H1 (cell line): ENCODE results near the gene KRIT1. TPM values are rescaled to one million over a fixed set of nuclear protein-coding genes. Genes with fewer than 3 reads are reported as not detected.

Experiments
- CTCF ChIA-PET: fragments of 300-600 bp; sonication (Branson Sonifier 250); formaldehyde crosslinking; loops from one replicate; lab custom pipeline; 2021; ENCODE audit not compliant: partially characterized antibody; lab: Charles Lee
- POLR2A ChIA-PET: fragments of 300-600 bp; sonication (Branson Sonifier 250); formaldehyde crosslinking; loops from one replicate; lab custom pipeline; 2021; ENCODE audit warnings: inconsistent platforms; ENCODE audit not compliant: partially characterized antibody; lab: Charles Lee
- DNase-seq, 2 experiments: peaks; one replicate each; pipeline versions ENCODE4 v3.0.0 to v3.0.0-alpha.2; 2010 to 2022; ENCODE audit warnings: low spot score in 2 of 2, low read depth in 1 of 2, mixed read lengths in 1 of 2
- FAIRE-seq: peaks from 2 replicates; lab custom pipeline; 2011; peaks lifted over from hg19 to GRCh38; lab: Jason Lieb, UNC
- H2AFZ ChIP-seq: 2 replicates; pipeline ENCODE4 v1.8.1; 2012; ENCODE audit warnings: low read length, inconsistent platforms
- H2AK5ac ChIP-seq: 2 replicates; pipeline ENCODE4 v1.6.1; 2013; ENCODE audit warnings: low read depth, low read length
- H2BK120ac ChIP-seq: replicated peaks from 2 replicates; pipeline ENCODE3; 2013; ENCODE audit warnings: low read depth, low read length, inconsistent platforms
- H2BK12ac ChIP-seq: 2 replicates; pipeline ENCODE4 v1.6.1; 2013; ENCODE audit warnings: low read depth, low read length
- H2BK15ac ChIP-seq: 2 replicates; pipeline ENCODE4 v1.6.1; 2013; ENCODE audit warnings: low read length
- H2BK20ac ChIP-seq: 2 replicates; pipeline ENCODE4 v1.6.1; 2013; ENCODE audit warnings: low read length
- H2BK5ac ChIP-seq: 2 replicates; pipeline ENCODE4 v1.6.1; 2013; ENCODE audit warnings: low read depth, low read length
- H3K14ac ChIP-seq: 2 replicates; pipeline ENCODE4 v1.6.1; 2013; ENCODE audit warnings: inconsistent platforms; ENCODE audit not compliant: insufficient read length
- H3K18ac ChIP-seq: 2 replicates; pipeline ENCODE4 v1.6.1; 2013; ENCODE audit warnings: low read length; ENCODE audit errors: extremely low read depth
- H3K23ac ChIP-seq: 2 replicates; pipeline ENCODE4 v1.6.1; 2013; ENCODE audit warnings: inconsistent platforms; ENCODE audit not compliant: insufficient read length
- H3K23me2 ChIP-seq: 2 replicates; pipeline ENCODE4 v1.6.1; 2013; ENCODE audit warnings: low read depth, low read length
- H3K27ac ChIP-seq: 2 replicates; pipeline ENCODE4 v1.6.1; 2011; ENCODE audit warnings: low read depth, low read length, inconsistent platforms
- H3K27me3 ChIP-seq, 4 experiments: replicated peaks in 1 of 4; 1 replicate in 1 of 4; 2 replicates in 3 of 4; pipeline versions ENCODE4 v1.6.1 to v1.8.1; 2011 to 2013; ENCODE audit warnings: low read length in 3 of 4, mild to moderate bottlenecking in 3 of 4, inconsistent platforms in 2 of 4, mixed read lengths in 2 of 4, moderate library complexity in 1 of 4; ENCODE audit not compliant: control insufficient read depth in 3 of 4, insufficient read depth in 3 of 4; ENCODE audit errors: extremely low read depth in 1 of 4
- H3K36me3 ChIP-seq, 4 experiments: 2 replicates each; pipeline versions ENCODE4 v1.6.1 to v1.8.1; 2011 to 2013; ENCODE audit warnings: mild to moderate bottlenecking in 4 of 4, low read length in 3 of 4, moderate library complexity in 2 of 4, control low read depth in 1 of 4, inconsistent platforms in 1 of 4; ENCODE audit not compliant: insufficient read depth in 4 of 4, control insufficient read depth in 2 of 4
- H3K4ac ChIP-seq: replicated peaks from 2 replicates; pipeline ENCODE3; 2013; ENCODE audit warnings: low read length, low read depth, mixed read lengths, inconsistent platforms; ENCODE audit not compliant: insufficient read length
- H3K4me1 ChIP-seq, 4 experiments: replicated peaks in 1 of 4; 1 replicate in 1 of 4; 2 replicates in 3 of 4; pipeline versions ENCODE4 v1.6.1 to v1.8.1; 2011 to 2013; ENCODE audit warnings: low read length in 3 of 4, inconsistent platforms in 2 of 4, mixed read lengths in 1 of 4; ENCODE audit not compliant: insufficient read depth in 4 of 4, control insufficient read depth in 3 of 4
- H3K4me2 ChIP-seq, 2 experiments: 2 replicates each; pipeline versions ENCODE4 v1.6.1 to v1.8.1; 2011 to 2013; ENCODE audit warnings: low read depth in 2 of 2, low read length in 2 of 2, control low read depth in 1 of 2, inconsistent platforms in 1 of 2, mild to moderate bottlenecking in 1 of 2; ENCODE audit not compliant: insufficient read depth in 1 of 2
- H3K4me3 ChIP-seq, 4 experiments: fragments of 200-600, 300-600 bp in 1 of 4; sonication (generic), shearing (Covaris generic), sonication (Bioruptor Twin) in 1 of 4; 2 replicates each; pipeline versions ENCODE4 v1.5.1 to v1.8.1; 2011 to 2016; ENCODE audit warnings: low read length in 4 of 4, low read depth in 3 of 4, control low read depth in 2 of 4, inconsistent platforms in 2 of 4, mild to moderate bottlenecking in 2 of 4, mixed read lengths in 1 of 4, moderate library complexity in 1 of 4; ENCODE audit not compliant: insufficient read depth in 2 of 4; ENCODE audit errors: extremely low read depth in 1 of 4
- H3K56ac ChIP-seq: replicated peaks from 2 replicates; pipeline ENCODE3; 2013; ENCODE audit warnings: low read depth, mild to moderate bottlenecking, mixed read lengths, low read length, inconsistent platforms; ENCODE audit not compliant: insufficient read length
- H3K79me1 ChIP-seq: 2 replicates; pipeline ENCODE4 v1.6.1; 2013; ENCODE audit warnings: low read depth, low read length, control low read depth
- H3K79me2 ChIP-seq, 2 experiments: 2 replicates each; pipeline versions ENCODE4 v1.6.1 to v1.8.1; 2012 to 2013; ENCODE audit warnings: low read length in 2 of 2, mild to moderate bottlenecking in 2 of 2, inconsistent platforms in 1 of 2; ENCODE audit not compliant: insufficient read depth in 2 of 2, control insufficient read depth in 1 of 2
- H3K9ac ChIP-seq, 4 experiments: replicated peaks in 1 of 4; 1 replicate in 1 of 4; 2 replicates in 3 of 4; pipeline versions ENCODE4 v1.6.1 to v1.8.1; 2011 to 2013; ENCODE audit warnings: low read depth in 3 of 4, low read length in 3 of 4, control low read depth in 2 of 4, mild to moderate bottlenecking in 2 of 4, moderate library complexity in 2 of 4, inconsistent platforms in 1 of 4; ENCODE audit errors: extremely low read depth in 1 of 4
- H3K9me3 ChIP-seq, 2 experiments: 2 replicates each; pipeline versions ENCODE4 v1.6.1 to v1.8.1; 2012 to 2013; ENCODE audit warnings: mild to moderate bottlenecking in 2 of 2, moderate library complexity in 2 of 2, control low read depth in 1 of 2, inconsistent platforms in 1 of 2, low read depth in 1 of 2, low read length in 1 of 2, mixed read lengths in 1 of 2; ENCODE audit not compliant: insufficient read depth in 2 of 2
- H4K20me1 ChIP-seq, 2 experiments: replicated peaks in 1 of 2; 2 replicates each; pipeline versions ENCODE3 to v1.8.1; 2011 to 2013; ENCODE audit warnings: inconsistent platforms in 2 of 2, low read length in 2 of 2, mild to moderate bottlenecking in 1 of 2; ENCODE audit not compliant: insufficient read depth in 2 of 2, control insufficient read depth in 1 of 2
- H4K5ac ChIP-seq: 2 replicates; pipeline ENCODE4 v1.6.1; 2013; ENCODE audit warnings: low read length, low read depth, mixed read lengths, inconsistent platforms; ENCODE audit not compliant: insufficient read length
- H4K8ac ChIP-seq: 2 replicates; pipeline ENCODE4 v1.8.0; 2013; ENCODE audit warnings: mild to moderate bottlenecking, moderate library complexity, low read length, inconsistent platforms; ENCODE audit not compliant: insufficient read depth; ENCODE audit errors: extremely low read depth
- H4K91ac ChIP-seq: replicated peaks from 2 replicates; pipeline ENCODE3; 2013; ENCODE audit warnings: low read length, mixed read lengths, inconsistent platforms; ENCODE audit not compliant: insufficient read length
- BACH1 ChIP-seq: IDR thresholded peaks from 2 replicates; pipeline ENCODE4 v1.6.1; 2012; ENCODE audit warnings: low read length, improper control_type of control experiment
- CHD2 ChIP-seq: IDR thresholded peaks from 2 replicates; pipeline ENCODE4 v1.6.1; 2012; ENCODE audit warnings: low read length, improper control_type of control experiment
- EP300 ChIP-seq, 2 experiments: IDR thresholded peaks; 1 replicate in 1 of 2; 2 replicates in 1 of 2; pipeline ENCODE4 v1.6.1; 2011 to 2012; ENCODE audit warnings: low read depth in 2 of 2, low read length in 2 of 2, mild to moderate bottlenecking in 2 of 2, borderline replicate concordance in 1 of 2, inconsistent platforms in 1 of 2, moderate library complexity in 1 of 2
- GTF2F1 ChIP-seq: IDR thresholded peaks from 2 replicates; pipeline ENCODE4 v1.6.1; 2012; ENCODE audit warnings: low read depth, low read length, improper control_type of control experiment, borderline replicate concordance
- KDM5A ChIP-seq: fragments of 200-600 bp; IDR thresholded peaks from 2 replicates; pipeline ENCODE4 v1.7.1; 2012; ENCODE audit warnings: mild to moderate bottlenecking, low read length, inconsistent platforms, mixed read lengths
- SIRT6 ChIP-seq: IDR thresholded peaks from one replicate; pipeline ENCODE4 v1.7.1; 2012; ENCODE audit warnings: low read length, inconsistent platforms
- TCF12 ChIP-seq: IDR thresholded peaks from 2 replicates; pipeline ENCODE4 v1.6.1; 2011; ENCODE audit warnings: low read depth, mild to moderate bottlenecking, low read length
- WGBS, 2 experiments: shearing (Covaris generic) in 1 of 2; methylation state at CpG; one replicate each; pipeline versions ENCODE4 v1.1.6 to v1.1.7; 2013 to 2015; ENCODE audit warnings: low lambda C conversion rate in 2 of 2, mixed read lengths in 2 of 2, inconsistent platforms in 1 of 2, low coverage in 1 of 2, missing lambda C conversion rate in 1 of 2; ENCODE audit not compliant: insufficient replicate concordance in 2 of 2, insufficient coverage in 1 of 2, insufficient read length in 1 of 2; ENCODE audit errors: extremely low coverage in 1 of 2, missing lambda C conversion rate in 1 of 2; 5-methylcytosine and 5-hydroxymethylcytosine counted together
- polyA plus RNA-seq, 7 experiments: library from polyadenylated mRNA; depleted of rRNA in 3 of 7; stranded (reverse) in 5 of 7; unstranded in 2 of 7; fragments of >200 nt in 5 of 7; fragments of 200-250 nt in 2 of 7; gene quantifications; 1 replicate in 5 of 7; 2 replicates in 1 of 7; 4 replicates in 1 of 7; pipeline versions ENCODE4 v1.2.1 to v1.2.3, GENCODE V29; 2011 to 2013; ENCODE audit warnings: missing spikeins in 2 of 7, mixed read lengths in 2 of 7
- total RNA-seq: library from RNA; stranded (reverse); fragmentation: NEBNext Ultra II Directional; extraction: Animal tissue kit (Norgen Biotek cat#: 25700); gene quantifications from 2 replicates; pipeline ENCODE4 v1.2.1, GENCODE V29; 2021

KRIT1 gene
- total and polyA plus RNA-seq, 2 of the 8 experiments (the other 6 are each of a cell fraction or from before 2014, with no cell fraction given) = 14.3 to 28.8 TPM

GRCh38 chr7:92281031-92281430, 35.3 kb upstream of the KRIT1 start:
- Histone ChIP-seq H4K8ac (no peak overlapping the region), H3K9ac (no peak overlapping the region), H3K18ac (no peak overlapping the region), H3K23ac (no peak overlapping the region), H2AFZ (no peak overlapping the region), H3K4me1 (peaks cover 4 to 11% (median 7%) of the 10 kb centered on the region in 4 experiments), H3K4me3 (no peak overlapping the region), H2AK5ac (no peak overlapping the region), H2BK15ac (no peak overlapping the region), H3K4ac (no peak overlapping the region), H3K9me3 (no peaks in the 10 kb centered on the region), H2BK20ac (no peak overlapping the region), H4K91ac (no peak overlapping the region), H2BK12ac (no peak overlapping the region), H3K27me3 (no peaks in the 10 kb centered on the region)
- WGBS, 2 experiments = 90% methylated on average over 2 of the region's 2 CpGs; no CpG with 5 or more reads in 1 of the 2 experiments
- TF ChIP-seq BACH1 = no peak
- TF ChIP-seq KDM5A = no peak
- no peak for TF ChIP-seq EP300 (IDR thresholded peaks at IDR 0.05; ENCODE audit: borderline replicate concordance in 1 of 2, low read depth in 2 of 2, low read length in 2 of 2)
- TF ChIP-seq SIRT6 = no peak
- no peak for TF ChIP-seq TCF12
- TF ChIP-seq GTF2F1 = no peak
- TF ChIP-seq CHD2 = no peak
- TF ChIP-seq, all 59 proteins: peak for 0
- no peak overlapping the region for H3K56ac ChIP-seq
- no peak for DNase-seq
- H4K20me1 ChIP-seq = peaks cover 0 to 8% of the 10 kb centered on the region in 2 experiments
- peaks cover 5% of the 10 kb centered on the region; the same call in 1 of the 2 replicates for H3K79me1 ChIP-seq
- H3K23me2 ChIP-seq = no peaks in the 10 kb centered on the region
- H2BK5ac ChIP-seq = no peak overlapping the region
- FAIRE-seq = no peak
- H3K79me2 ChIP-seq = peaks cover 6 to 74% of the 10 kb centered on the region in 2 experiments; a peak in 3 of 4 replicates
- H2BK120ac ChIP-seq = no peak overlapping the region
- ChIA-PET CTCF (interaction anchor here (0.6 to 1.1 kb wide), 2 partner anchors 15 to 913 kb away, joined by 3 read pairs; no protein-coding TSS in a partner anchor), POLR2A (no interaction called here)
- H3K4me2 ChIP-seq = no peak overlapping the region
- H4K5ac ChIP-seq = no peak overlapping the region
- no peak overlapping the region for H3K27ac ChIP-seq
- no peak overlapping the region for H3K14ac ChIP-seq
- H3K36me3 ChIP-seq = no peaks in the 10 kb centered on the region
